Measurements from ENCODE around the gene PLCD4. TPM values are rescaled to one million over a fixed set of nuclear protein-coding genes. Genes with fewer than 3 reads are reported as not detected.

The PLCD4 gene
- total RNA-seq, 1 experiment from 2014 or later = 0.24 TPM

DNA sequence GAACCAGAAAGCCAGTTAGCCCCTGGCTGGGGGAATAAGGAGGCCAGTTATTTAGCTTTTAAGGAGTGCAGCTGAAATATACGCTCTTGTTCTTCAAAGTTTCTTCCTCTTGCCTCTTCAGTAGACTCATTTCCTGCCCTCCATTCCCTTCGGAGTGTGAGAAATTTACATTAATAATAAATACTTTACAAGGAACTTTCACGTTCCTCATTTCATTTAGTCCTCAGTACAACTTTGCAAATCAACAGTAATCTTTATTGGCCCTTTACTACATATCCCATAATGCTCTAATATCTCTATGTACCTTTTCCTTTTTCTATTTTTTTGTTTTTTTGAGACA lies 15.6 kb downstream of the PLCD4 start:
- CTCF ChIA-PET = interaction anchor here (0.6 kb wide), 1 partner anchor 15 kb away, joined by 8 read pairs; no protein-coding TSS in a partner anchor
- POLR2A ChIA-PET (ENCODE audit: low non-redundant PET) = no interaction called here

DNA sequence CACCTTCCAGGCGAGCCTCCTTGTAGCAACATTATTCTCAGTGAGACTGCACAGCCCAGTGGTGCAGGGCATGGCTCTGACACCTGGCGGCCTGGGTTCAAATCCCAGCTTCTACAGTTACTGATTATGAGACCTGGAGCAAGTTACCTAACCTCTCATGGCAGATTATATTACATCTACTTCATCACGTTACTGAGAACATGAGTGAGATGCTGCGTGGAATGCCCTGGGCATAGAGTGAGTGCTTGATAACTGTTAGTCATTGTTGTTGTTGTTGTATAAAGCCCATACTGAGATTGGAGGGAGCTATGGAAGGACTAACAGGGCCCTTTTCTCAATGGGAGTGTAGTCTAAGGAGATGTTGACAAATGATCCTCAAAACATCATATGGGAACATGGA lies 18.7 kb downstream of the PLCD4 start:
- no TSS peak for BruUV-seq (replicated peaks)
- intact Hi-C loops (cut with micrococcal nuclease; ENCODE audit: unreplicated experiment) = no loop called here
- DNase-seq (ENCODE audit: low spot score) = no peak
- CTCF ChIA-PET = no interaction called here
- H3K36me3 ChIP-seq (ENCODE audit: insufficient read depth, low read length, poor library complexity, severe bottlenecking) = no peaks in the 10 kb centered on the region
- TF ChIP-seq, protein P1, sequence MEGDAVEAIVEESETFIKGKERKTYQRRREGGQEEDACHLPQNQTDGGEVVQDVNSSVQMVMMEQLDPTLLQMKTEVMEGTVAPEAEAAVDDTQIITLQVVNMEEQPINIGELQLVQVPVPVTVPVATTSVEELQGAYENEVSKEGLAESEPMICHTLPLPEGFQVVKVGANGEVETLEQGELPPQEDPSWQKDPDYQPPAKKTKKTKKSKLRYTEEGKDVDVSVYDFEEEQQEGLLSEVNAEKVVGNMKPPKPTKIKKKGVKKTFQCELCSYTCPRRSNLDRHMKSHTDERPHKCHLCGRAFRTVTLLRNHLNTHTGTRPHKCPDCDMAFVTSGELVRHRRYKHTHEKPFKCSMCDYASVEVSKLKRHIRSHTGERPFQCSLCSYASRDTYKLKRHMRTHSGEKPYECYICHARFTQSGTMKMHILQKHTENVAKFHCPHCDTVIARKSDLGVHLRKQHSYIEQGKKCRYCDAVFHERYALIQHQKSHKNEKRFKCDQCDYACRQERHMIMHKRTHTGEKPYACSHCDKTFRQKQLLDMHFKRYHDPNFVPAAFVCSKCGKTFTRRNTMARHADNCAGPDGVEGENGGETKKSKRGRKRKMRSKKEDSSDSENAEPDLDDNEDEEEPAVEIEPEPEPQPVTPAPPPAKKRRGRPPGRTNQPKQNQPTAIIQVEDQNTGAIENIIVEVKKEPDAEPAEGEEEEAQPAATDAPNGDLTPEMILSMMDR (conservative IDR thresholded peaks at IDR 0.05; ENCODE audit: low read depth, low read length) = no peak
- no peak for TF ChIP-seq EZH2 (IDR thresholded peaks at IDR 0.05; ENCODE audit: borderline replicate concordance, low read depth, low read length, poor library complexity, severe bottlenecking)
- H3K4me3 ChIP-seq (ENCODE audit: low read depth, low read length, poor library complexity, severe bottlenecking) = no peak overlapping the region
- no peaks in the 10 kb centered on the region for H3K27me3 ChIP-seq (replicated peaks; ENCODE audit: insufficient read depth, low read depth, low read length, poor library complexity)
- no peaks in the 10 kb centered on the region for H3K9me3 ChIP-seq (ENCODE audit: low read depth, low read length, poor library complexity, severe bottlenecking)
- POLR2A ChIA-PET (ENCODE audit: low non-redundant PET) = no interaction called here
- no peak overlapping the region for H3K27ac ChIP-seq (ENCODE audit: low read depth, low read length, poor library complexity, severe bottlenecking)
- peaks cover 9% of the 10 kb centered on the region for H3K4me1 ChIP-seq (ENCODE audit: insufficient read depth, low read length, poor library complexity, severe bottlenecking)

More for the DNA sequence above, 15.6 kb downstream of the PLCD4 start:
- H3K27me3 ChIP-seq (replicated peaks; ENCODE audit: insufficient read depth, low read depth, low read length, poor library complexity) = no peaks in the 10 kb centered on the region
- no peak for DNase-seq (ENCODE audit: low spot score)
- H3K4me3 ChIP-seq (ENCODE audit: low read depth, low read length, poor library complexity, severe bottlenecking) = no peak overlapping the region
- H3K9me3 ChIP-seq (ENCODE audit: low read depth, low read length, poor library complexity, severe bottlenecking) = no peaks in the 10 kb centered on the region
- no TSS peak for BruUV-seq (replicated peaks)
- peaks cover 9% of the 10 kb centered on the region for H3K4me1 ChIP-seq (ENCODE audit: insufficient read depth, low read length, poor library complexity, severe bottlenecking)
- TF ChIP-seq, protein P1 (conservative IDR thresholded peaks at IDR 0.05; ENCODE audit: low read depth, low read length) = no peak
- no peak for TF ChIP-seq EZH2 (IDR thresholded peaks at IDR 0.05; ENCODE audit: borderline replicate concordance, low read depth, low read length, poor library complexity, severe bottlenecking)
- H3K36me3 ChIP-seq (ENCODE audit: insufficient read depth, low read length, poor library complexity, severe bottlenecking) = no peaks in the 10 kb centered on the region
- H3K27ac ChIP-seq (ENCODE audit: low read depth, low read length, poor library complexity, severe bottlenecking) = no peak overlapping the region
- intact Hi-C loops (cut with micrococcal nuclease; ENCODE audit: unreplicated experiment) = no loop called here

DNA sequence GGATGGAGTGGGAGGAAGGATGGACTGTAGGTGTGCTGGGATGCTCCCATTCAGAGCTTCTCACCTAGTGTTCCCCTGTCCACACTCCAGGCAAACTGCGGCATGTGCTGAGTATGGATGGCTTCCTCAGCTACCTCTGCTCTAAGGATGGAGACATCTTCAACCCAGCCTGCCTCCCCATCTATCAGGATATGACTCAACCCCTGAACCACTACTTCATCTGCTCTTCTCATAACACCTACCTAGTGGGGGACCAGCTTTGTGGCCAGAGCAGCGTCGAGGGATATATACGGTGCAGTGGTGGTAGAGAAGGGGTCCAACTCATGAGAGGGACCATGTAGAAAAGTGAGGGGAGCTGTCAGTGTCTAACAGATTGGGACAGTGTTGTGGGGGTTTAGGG lies 20.2 kb downstream of the PLCD4 start:
- BruUV-seq (replicated peaks) = no TSS peak
- ChIA-PET POLR2A (ENCODE audit: low non-redundant PET) (no interaction called here), CTCF (interaction anchor here (0.6 kb wide), 1 partner anchor 32 kb away, joined by 14 read pairs; the partner anchor contains the start of genes BCS1L and ZNF142)

DNA sequence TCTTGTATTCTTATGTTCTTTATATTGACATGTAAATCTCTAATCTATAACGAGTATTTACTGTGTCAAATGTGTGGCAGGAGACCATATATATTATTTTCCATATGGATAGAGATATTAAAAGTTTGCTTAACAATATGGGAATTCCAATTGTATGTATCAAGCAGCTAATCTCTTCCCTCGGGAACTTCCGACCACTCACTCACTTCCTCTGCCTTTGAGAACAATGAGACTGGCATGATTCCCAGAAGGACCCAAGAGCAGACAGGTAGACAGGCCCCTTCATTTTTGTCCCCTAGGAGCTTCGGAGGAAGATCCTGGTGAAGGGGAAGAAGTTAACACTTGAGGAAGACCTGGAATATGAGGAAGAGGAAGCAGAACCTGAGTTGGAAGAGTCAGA lies 24.1 kb downstream of the PLCD4 start:
- peak; percentile 38 for DNase-seq (ENCODE audit: low spot score)
- no peak for TF ChIP-seq EZH2 (IDR thresholded peaks at IDR 0.05; ENCODE audit: borderline replicate concordance, low read depth, low read length, poor library complexity, severe bottlenecking)
- TF ChIP-seq, protein P1 (conservative IDR thresholded peaks at IDR 0.05; ENCODE audit: low read depth, low read length) = no peak
- Histone ChIP-seq H3K9me3 (ENCODE audit: low read depth, low read length, poor library complexity, severe bottlenecking) (no peaks in the 10 kb centered on the region), H3K27me3 (replicated peaks; ENCODE audit: insufficient read depth, low read depth, low read length, poor library complexity) (no peaks in the 10 kb centered on the region), H3K36me3 (ENCODE audit: insufficient read depth, low read length, poor library complexity, severe bottlenecking) (peaks cover 14% of the 10 kb centered on the region), H3K4me3 (ENCODE audit: low read depth, low read length, poor library complexity, severe bottlenecking) (no peak overlapping the region), H3K27ac (ENCODE audit: low read depth, low read length, poor library complexity, severe bottlenecking) (no peak overlapping the region), H3K4me1 (ENCODE audit: insufficient read depth, low read length, poor library complexity, severe bottlenecking) (no peaks in the 10 kb centered on the region)
- POLR2A ChIA-PET (ENCODE audit: low non-redundant PET) = interaction anchor here (0.6 to 0.7 kb wide), 2 partner anchors 229 to 756 kb away, joined by 3 to 12 read pairs; partner anchors contain the start of gene DNPEP
- BruUV-seq (replicated peaks) = no TSS peak
- CTCF ChIA-PET = no interaction called here
- intact Hi-C loops (cut with micrococcal nuclease; ENCODE audit: unreplicated experiment) = no loop called here

More for the DNA sequence above, 20.2 kb downstream of the PLCD4 start:
- Histone ChIP-seq H3K4me1 (ENCODE audit: insufficient read depth, low read length, poor library complexity, severe bottlenecking) (peaks cover 3% of the 10 kb centered on the region), H3K27ac (ENCODE audit: low read depth, low read length, poor library complexity, severe bottlenecking) (no peak overlapping the region), H3K4me3 (ENCODE audit: low read depth, low read length, poor library complexity, severe bottlenecking) (no peak overlapping the region), H3K36me3 (ENCODE audit: insufficient read depth, low read length, poor library complexity, severe bottlenecking) (no peaks in the 10 kb centered on the region), H3K27me3 (replicated peaks; ENCODE audit: insufficient read depth, low read depth, low read length, poor library complexity) (no peaks in the 10 kb centered on the region), H3K9me3 (ENCODE audit: low read depth, low read length, poor library complexity, severe bottlenecking) (no peaks in the 10 kb centered on the region)
- no peak for DNase-seq (ENCODE audit: low spot score)
- no peak for TF ChIP-seq EZH2 (IDR thresholded peaks at IDR 0.05; ENCODE audit: borderline replicate concordance, low read depth, low read length, poor library complexity, severe bottlenecking)
- intact Hi-C loops (cut with micrococcal nuclease; ENCODE audit: unreplicated experiment) = no loop called here

All from A673 (cell line).